ENCODE results near the gene RAPGEF5. TPM values are rescaled to one million over a fixed set of nuclear protein-coding genes. Genes with fewer than 3 reads are reported as not detected.

The RAPGEF5 gene
- total RNA-seq, 1 donor = 1.5 TPM

- DNase-seq (ENCODE audit: low read depth) = peak; percentile 63
- TF ChIP-seq CTCF (IDR thresholded peaks at IDR 0.05; ENCODE audit: insufficient read depth, low read length) = no peak
- no peak overlapping the region for H3K4me3 ChIP-seq (ENCODE audit: low read depth, low read length)
Observed at GRCh38 chr7:22393913-22394729, 37.2 kb upstream of the RAPGEF5 start.

GRCh38 chr7:22390516-22390915 is 33.6 kb upstream of the RAPGEF5 start:
- no peak for TF ChIP-seq CTCF (IDR thresholded peaks at IDR 0.05; ENCODE audit: insufficient read depth, low read length)
- no peak for DNase-seq (ENCODE audit: low read depth)

GRCh38 chr7:22389892-22390291 is 32.9 kb upstream of the RAPGEF5 start:
- DNase-seq (ENCODE audit: low read depth) = no peak
- TF ChIP-seq CTCF (IDR thresholded peaks at IDR 0.05; ENCODE audit: insufficient read depth, low read length) = no peak
- H3K4me3 ChIP-seq (ENCODE audit: low read depth, low read length) = no peak overlapping the region

More at GRCh38 chr7:22390516-22390915, 33.6 kb upstream of the RAPGEF5 start:
- no peak overlapping the region for H3K4me3 ChIP-seq (ENCODE audit: low read depth, low read length)

GRCh38 chr7:22387583-22387982 is 30.6 kb upstream of the RAPGEF5 start:
- H3K4me3 ChIP-seq (ENCODE audit: low read depth, low read length) = no peak overlapping the region
- peak; percentile 91 for DNase-seq (ENCODE audit: low read depth)
- TF ChIP-seq CTCF (IDR thresholded peaks at IDR 0.05; ENCODE audit: insufficient read depth, low read length) = no peak

- H3K4me3 ChIP-seq (ENCODE audit: low read depth, low read length) = no peak overlapping the region
- no peak for TF ChIP-seq CTCF (IDR thresholded peaks at IDR 0.05; ENCODE audit: insufficient read depth, low read length)
- DNase-seq (ENCODE audit: low read depth) = no peak
Observed at GRCh38 chr7:22386865-22387264, 29.9 kb upstream of the RAPGEF5 start.

GRCh38 chr7:22386206-22386858 is 29.4 kb upstream of the RAPGEF5 start:
- TF ChIP-seq CTCF (IDR thresholded peaks at IDR 0.05; ENCODE audit: insufficient read depth, low read length) = no peak
- DNase-seq (ENCODE audit: low read depth) = no peak
- H3K4me3 ChIP-seq (ENCODE audit: low read depth, low read length) = no peak overlapping the region
